ENCODE measurements around the gene CDK9.
"Not testable (repeated sequence)": the region's sequence is repeated elsewhere in the genome, so short reads cannot be mapped to it uniquely, and the experiment has no call there.

The CDK9 gene

DNA sequence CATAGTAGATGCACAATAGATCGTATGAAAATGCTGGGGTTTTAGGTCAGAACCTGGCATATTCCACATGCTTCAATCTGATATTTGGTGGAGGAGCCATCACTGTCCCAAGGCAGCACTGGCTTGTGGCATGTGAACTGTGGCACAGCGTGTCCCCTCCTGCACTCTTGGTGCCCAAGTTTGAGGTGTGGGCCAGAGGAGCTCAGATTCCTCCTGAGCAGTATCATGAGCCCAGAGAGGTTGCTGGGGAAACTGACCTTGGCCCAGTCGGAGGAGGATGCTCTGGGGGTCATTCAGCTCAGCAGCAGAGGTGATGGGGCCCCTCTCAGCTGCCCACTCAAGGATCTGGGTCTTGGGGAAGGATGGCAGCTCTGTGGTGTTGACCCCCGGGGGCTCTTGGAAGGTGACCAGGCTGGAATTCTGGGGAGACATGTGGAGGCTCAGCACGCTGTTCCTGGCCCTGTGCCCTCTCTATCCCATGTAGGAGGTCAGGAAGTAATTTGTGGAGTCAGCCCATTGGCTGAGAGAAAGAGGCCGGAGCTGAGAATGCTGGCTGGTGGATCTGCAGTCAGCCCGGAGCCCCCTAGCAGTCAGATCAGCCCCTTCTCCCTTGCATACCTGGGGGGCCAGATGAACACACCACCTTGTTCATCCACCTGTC, 40.5 kb downstream of the CDK9 start:
- DNase-seq (ENCODE audit: low spot score) = no peak

DNA sequence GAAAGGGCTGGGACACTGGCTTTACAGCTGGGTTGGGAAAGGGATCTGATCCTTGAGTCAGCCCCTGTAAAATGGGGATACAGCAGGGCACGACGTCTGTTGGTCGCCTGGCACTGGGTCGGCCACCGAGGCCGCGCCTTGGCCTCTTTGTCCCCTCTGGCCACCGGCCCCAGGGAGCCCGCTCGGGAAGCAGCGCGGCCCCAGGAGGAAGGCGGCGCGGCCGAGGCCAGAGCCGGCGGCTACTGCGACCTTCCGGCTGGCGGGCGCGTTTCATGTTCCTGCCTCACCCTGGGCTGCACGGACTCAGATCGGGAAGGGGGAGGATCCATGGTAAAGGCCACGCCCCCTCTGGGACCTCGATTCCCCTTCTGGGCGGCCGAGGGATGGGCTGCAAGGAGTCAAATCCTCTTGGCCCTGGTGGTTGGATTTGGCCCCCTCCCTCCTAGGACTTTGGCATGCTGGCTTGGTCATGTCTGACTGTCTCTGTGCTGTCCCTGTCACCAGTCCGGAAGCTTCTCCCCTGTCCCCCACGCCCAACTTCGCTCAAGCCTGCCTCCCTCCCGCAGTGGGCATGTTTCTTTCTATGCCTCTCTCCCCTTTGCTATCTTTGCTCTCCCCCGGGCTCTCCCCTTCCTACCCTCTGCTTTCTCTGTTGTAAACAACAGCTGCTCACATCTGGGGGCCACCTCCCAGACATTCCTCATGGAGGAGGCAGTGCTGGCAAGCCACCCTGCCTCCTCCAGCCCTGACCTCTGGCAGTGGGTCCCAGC, 42.6 kb downstream of the CDK9 start:
- DNase-seq (ENCODE audit: low spot score) = no peak

DNA sequence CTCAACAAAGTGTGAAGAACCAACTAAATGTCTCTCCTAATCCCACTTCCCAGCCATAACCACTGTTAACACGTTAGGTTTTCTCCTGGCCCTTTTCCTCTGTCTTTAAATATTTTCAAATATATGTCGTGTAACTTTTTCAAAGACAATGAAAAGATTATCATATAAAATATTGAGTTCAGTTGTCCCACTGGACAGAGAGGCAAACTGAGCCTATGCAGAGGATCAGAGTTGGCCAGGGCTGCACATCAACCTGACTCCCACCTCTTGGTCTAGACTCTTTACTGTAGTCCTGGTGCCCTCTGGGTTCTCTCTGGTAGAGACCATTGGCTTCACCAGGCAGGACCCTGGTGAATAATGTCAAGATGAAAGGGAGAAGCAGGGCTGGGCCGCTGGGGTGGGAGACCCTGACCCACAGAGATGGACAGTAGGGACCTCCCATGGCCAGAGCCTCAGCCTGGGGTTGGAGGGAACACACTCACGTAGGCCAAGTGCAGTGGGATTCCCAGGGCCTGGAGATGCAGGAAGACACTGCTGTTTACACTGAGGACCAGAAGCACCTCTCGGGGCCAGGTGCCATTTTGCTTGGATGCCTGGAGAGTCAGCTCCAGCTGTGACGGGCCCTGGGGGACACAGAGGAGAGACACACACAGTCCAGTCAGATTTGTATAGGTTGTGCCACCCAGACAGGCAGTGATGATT, 43.5 kb downstream of the CDK9 start:
- DNase-seq (ENCODE audit: low spot score) = no peak

DNA sequence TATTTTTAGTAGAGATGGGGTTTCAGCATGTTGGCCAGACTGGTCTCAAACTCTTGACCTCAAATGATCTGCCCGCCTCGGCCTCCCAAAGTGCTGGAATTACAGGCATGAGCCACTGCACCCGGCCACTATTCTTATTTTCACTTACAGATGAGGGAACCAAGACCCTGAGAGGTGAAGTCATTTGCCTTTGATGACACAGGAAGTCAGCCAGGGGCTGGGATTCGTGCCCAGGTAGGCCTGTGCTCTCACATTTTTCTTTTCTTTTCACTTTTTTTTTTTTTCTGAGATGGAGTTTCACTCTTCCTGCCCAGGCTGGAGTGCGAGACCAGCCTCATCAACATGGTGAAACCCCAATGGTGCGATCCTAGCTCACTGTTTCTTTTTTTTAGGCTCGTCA, 46.4 kb downstream of the CDK9 start:
- no peak for DNase-seq (ENCODE audit: low spot score)

DNA sequence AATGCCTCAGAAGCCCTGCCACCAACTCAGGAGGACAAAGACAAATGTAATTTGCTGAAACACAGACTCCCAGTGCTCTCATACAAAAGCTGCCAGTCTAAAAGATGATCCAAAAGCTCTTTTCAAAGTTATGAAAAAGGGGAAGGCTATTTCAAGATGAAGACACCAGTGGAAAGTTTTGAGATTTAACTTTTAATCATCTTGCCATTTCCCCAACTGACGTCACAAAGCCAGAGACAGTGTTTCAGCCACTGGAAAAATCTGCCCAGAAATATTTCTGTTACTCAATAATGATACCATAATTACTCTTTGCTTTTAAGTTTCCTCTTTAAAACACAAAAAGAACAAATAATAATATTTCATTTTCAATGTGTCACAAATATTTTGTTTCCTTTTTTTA, 47.7 kb downstream of the CDK9 start:
- peak; percentile 25 for DNase-seq (ENCODE audit: low spot score)

DNA sequence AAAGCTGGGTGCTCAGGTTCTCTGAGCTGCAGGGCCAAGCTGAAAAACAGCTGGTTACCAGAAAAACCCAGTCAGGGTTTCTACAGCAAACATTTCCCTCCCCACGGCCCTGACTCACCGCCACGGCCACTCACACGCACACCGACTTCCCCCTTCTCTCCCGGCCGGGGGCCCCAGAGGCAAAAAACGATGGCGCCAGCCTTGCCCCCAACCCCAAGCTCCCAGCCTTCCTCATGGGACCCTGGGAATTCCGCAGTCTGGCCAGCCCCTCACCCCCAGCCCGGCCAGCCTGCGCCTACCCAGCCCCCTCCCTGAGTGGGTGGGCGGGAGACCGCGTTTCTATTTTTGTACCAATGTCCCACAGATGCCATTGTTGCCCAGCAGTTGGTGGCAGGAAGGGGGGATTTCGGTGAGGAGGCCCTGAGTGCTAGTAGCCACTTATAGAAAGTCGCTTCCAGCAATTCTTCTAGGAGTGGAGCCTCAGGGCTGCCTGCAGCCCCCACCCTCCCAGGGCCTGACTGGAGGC, 50.2 kb downstream of the CDK9 start:
- DNase-seq (ENCODE audit: low spot score) = no peak

DNA sequence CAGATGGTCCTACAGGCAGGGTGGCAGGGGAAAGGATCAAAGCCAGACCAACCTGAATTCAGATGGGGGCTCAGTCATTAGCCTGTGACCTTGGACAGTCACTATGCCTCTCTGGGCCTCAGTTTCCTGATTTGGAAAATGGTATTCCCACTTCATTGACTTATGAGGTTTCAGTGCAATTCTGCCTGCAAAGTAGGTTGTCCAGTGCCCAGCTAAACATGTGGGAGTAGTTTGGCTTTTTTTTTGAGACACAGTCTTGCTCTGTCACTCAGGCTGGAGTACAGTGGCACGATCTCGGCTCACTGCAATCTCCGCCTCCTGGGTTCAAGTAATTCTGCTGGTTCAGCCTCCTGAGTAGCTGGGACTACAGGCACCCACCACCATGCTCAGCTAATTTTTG, 50.7 kb downstream of the CDK9 start:
- DNase-seq (ENCODE audit: low spot score) = not testable (repeated sequence)

DNA sequence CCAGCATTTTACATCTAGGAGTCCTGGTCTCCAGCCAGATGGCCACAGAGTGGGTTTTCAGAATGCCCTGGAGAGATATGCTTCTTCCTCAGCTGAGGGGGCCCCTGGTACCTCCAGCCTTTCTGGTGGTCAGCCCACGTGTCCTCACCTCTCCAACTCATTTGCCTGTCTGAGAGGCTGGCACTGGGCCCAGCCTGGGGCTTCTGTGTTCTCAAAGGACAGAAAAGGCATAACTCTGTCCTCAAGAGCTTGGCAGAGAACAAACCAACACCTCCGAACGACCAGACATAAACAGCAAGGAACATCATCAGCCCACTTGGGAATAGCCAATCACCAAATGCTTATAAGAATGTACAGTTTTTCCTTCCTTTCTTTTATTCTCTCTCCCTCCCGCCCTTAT, 51.5 kb downstream of the CDK9 start:
- peak; percentile 26 for DNase-seq (ENCODE audit: low spot score)

DNA sequence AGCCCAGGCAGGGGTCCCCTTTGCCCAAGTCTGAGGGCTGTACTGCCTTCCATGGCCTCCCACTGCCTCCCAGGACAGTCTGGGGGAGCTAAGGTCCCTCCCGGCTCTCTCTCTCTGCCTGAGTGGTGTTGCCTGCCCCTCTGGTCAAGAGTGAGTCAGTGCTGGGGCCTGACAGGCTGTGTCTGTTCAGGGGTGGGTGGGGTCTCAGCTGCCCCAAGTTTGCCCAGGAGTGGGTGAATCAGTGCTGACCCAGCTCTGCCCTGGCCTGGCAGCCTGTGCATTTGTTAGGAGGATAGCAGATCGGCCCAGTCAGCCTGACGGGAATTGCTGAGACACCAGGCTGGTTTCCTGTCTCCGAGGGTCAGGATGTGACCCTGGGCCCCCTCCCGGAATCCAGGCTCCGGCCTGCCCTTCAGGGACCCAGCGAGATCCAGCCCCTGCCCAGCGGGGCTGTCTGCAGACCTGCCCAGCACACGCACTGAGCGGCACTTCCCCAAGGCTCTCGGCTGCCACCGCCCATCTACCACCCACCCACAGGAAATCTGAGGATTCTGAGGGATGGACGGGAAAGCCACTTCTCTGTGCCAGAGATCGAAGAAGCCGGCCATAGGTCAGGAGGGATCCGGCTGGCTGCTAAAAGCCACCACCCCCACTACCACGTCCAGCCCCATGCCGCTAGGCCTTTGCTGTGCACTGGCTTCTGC, 52.7 kb downstream of the CDK9 start:
- no peak for DNase-seq (ENCODE audit: low spot score)

All from NAMALWA (cell line).